Neural cell (in vitro differentiated cells): Measurements from ENCODE around the gene SETD6. TPM values are rescaled to one million over a fixed set of nuclear protein-coding genes. Genes with fewer than 3 reads are reported as not detected.

ENCODE experiments used
- H2AFZ ChIP-seq: fragments of 200-600, 300-800 bp; sonication (generic), shearing (Covaris generic); 2 replicates; pipeline ENCODE4 v1.6.0; 2014; ENCODE audit warnings: low read depth, mild to moderate bottlenecking, antibody characterized with exemption, low read length, moderate library complexity
- H3F3A ChIP-seq: fragments of 200-600 bp; shearing (Covaris generic); 2 replicates; pipeline ENCODE4 v1.6.1; 2016; ENCODE audit warnings: mild to moderate bottlenecking, moderate library complexity, mixed read lengths, antibody characterized with exemption, low read length; ENCODE audit not compliant: insufficient read depth, poor library complexity, severe bottlenecking
- H3K27ac ChIP-seq: fragments of 200-600, 300-800 bp; sonication (generic), shearing (Covaris generic); 2 replicates; pipeline ENCODE4 v1.5.1; 2014; ENCODE audit warnings: mild to moderate bottlenecking, low read length, moderate library complexity
- H3K27me3 ChIP-seq: fragments of 300-800, 200-600 bp; sonication (generic), shearing (Covaris generic); 2 replicates; pipeline ENCODE4 v1.6.0; 2014; ENCODE audit warnings: mild to moderate bottlenecking, low read depth, low read length, moderate library complexity; ENCODE audit not compliant: insufficient read depth
- H3K36me3 ChIP-seq: fragments of 300-800, 200-600 bp; sonication (generic), shearing (Covaris generic); 2 replicates; pipeline ENCODE4 v1.5.1; 2014; ENCODE audit warnings: mild to moderate bottlenecking, antibody characterized with exemption, low read length, moderate library complexity; ENCODE audit not compliant: insufficient read depth
- H3K4me2 ChIP-seq: fragments of 300-800, 200-600 bp; sonication (generic), shearing (Covaris generic); 2 replicates; pipeline ENCODE4 v1.6.0; 2014; ENCODE audit warnings: mild to moderate bottlenecking, low read length
- H3K4me3 ChIP-seq: fragments of 300-800, 200-600 bp; sonication (generic), shearing (Covaris generic); 2 replicates; pipeline ENCODE4 v1.5.1; 2014; ENCODE audit warnings: mild to moderate bottlenecking, low read length, moderate library complexity
- H3K79me2 ChIP-seq: fragments of 200-600 bp; shearing (Covaris generic); replicated peaks from 2 replicates; pipeline ENCODE4 v1.6.0; 2014; ENCODE audit warnings: mild to moderate bottlenecking, low read length, moderate library complexity; ENCODE audit not compliant: insufficient read depth
- H3K9ac ChIP-seq: fragments of 300-800, 200-600 bp; sonication (generic), shearing (Covaris generic); 2 replicates; pipeline ENCODE4 v1.6.1; 2016; ENCODE audit warnings: mild to moderate bottlenecking, low read length, mixed read lengths
- H3K9me2 ChIP-seq: fragments of 200-600 bp; shearing (Covaris generic); 2 replicates; pipeline ENCODE4 v1.6.1; 2016; ENCODE audit warnings: mild to moderate bottlenecking, low read length, mixed read lengths; ENCODE audit not compliant: insufficient read depth
- H3K9me3 ChIP-seq: fragments of 200-600, 300-800 bp; sonication (generic), shearing (Covaris generic); 2 replicates; pipeline ENCODE4 v1.6.1; 2016; ENCODE audit warnings: mild to moderate bottlenecking, mixed run types, low read length, moderate library complexity, mixed read lengths
- H4K20me1 ChIP-seq: fragments of 200-600 bp; shearing (Covaris generic); 2 replicates; pipeline ENCODE4 v1.6.1; 2016; ENCODE audit warnings: mild to moderate bottlenecking, mixed run types; ENCODE audit not compliant: insufficient read depth
- CTCF ChIP-seq: fragments of 450-650 bp; IDR thresholded peaks from 2 replicates; pipeline ENCODE4 v1.5.1; 2014; ENCODE audit warnings: antibody characterized with exemption, mild to moderate bottlenecking, moderate library complexity; ENCODE audit not compliant: poor library complexity, severe bottlenecking
- EP300 ChIP-seq: fragments of 450-650 bp; conservative IDR thresholded peaks from 2 replicates; pipeline ENCODE4 v1.6.1; 2014; ENCODE audit warnings: antibody characterized with exemption, mild to moderate bottlenecking, moderate library complexity; ENCODE audit not compliant: poor library complexity, severe bottlenecking
- MXI1 ChIP-seq: fragments of 450-650 bp; conservative IDR thresholded peaks from 2 replicates; pipeline ENCODE4 v1.6.1; 2014; ENCODE audit warnings: antibody characterized with exemption, mild to moderate bottlenecking; ENCODE audit not compliant: poor library complexity, severe bottlenecking
- POLR2AphosphoS5 ChIP-seq: IDR thresholded peaks from 2 replicates; pipeline ENCODE4 v1.6.1; 2012
- RAD21 ChIP-seq: fragments of 450-650 bp; conservative IDR thresholded peaks from 2 replicates; pipeline ENCODE4 v1.6.1; 2014; ENCODE audit warnings: antibody characterized with exemption, mild to moderate bottlenecking, moderate library complexity
- REST ChIP-seq: IDR thresholded peaks from 2 replicates; pipeline ENCODE4 v1.6.1; 2012; ENCODE audit warnings: borderline replicate concordance
- SMC3 ChIP-seq: fragments of 450-650 bp; conservative IDR thresholded peaks from 2 replicates; pipeline ENCODE4 v1.6.1; 2014; ENCODE audit warnings: antibody characterized with exemption, mild to moderate bottlenecking, moderate library complexity; ENCODE audit not compliant: poor library complexity
- TAF1 ChIP-seq: IDR thresholded peaks from 2 replicates; pipeline ENCODE4 v1.6.1; 2012; ENCODE audit warnings: low read depth
- polyA plus RNA-seq: library from polyadenylated mRNA; depleted of rRNA; stranded (reverse); fragments of >200 nt; gene quantifications from 2 replicates; pipeline ENCODE4 v1.2.3, GENCODE V29; 2014

Gene SETD6
- polyA plus RNA-seq, 1 donor from 2014 or later = 61.2 TPM

GRCh38 chr16:58509256-58510096 lies 5.8 kb upstream of the SETD6 start:
- Histone ChIP-seq H4K20me1 (no peaks in the 10 kb centered on the region), H3K9ac (no peak overlapping the region), H3K27ac (no peak overlapping the region), H3K9me3 (no peaks in the 10 kb centered on the region), H3K27me3 (no peaks in the 10 kb centered on the region), H3F3A (no peaks in the 10 kb centered on the region), H3K9me2 (no peaks in the 10 kb centered on the region), H3K79me2 (no peaks in the 10 kb centered on the region), H3K4me2 (no peak overlapping the region), H3K36me3 (no peaks in the 10 kb centered on the region), H2AFZ (no peak overlapping the region), H3K4me3 (no peak overlapping the region)
- TF ChIP-seq MXI1 = no peak

- Histone ChIP-seq H3K4me3 (no peak overlapping the region), H3K9me3 (no peaks in the 10 kb centered on the region), H2AFZ (no peak overlapping the region), H3K27ac (no peak overlapping the region), H4K20me1 (no peaks in the 10 kb centered on the region), H3K9me2 (no peaks in the 10 kb centered on the region), H3K27me3 (no peaks in the 10 kb centered on the region), H3K4me2 (no peak overlapping the region), H3K9ac (no peak overlapping the region), H3F3A (no peaks in the 10 kb centered on the region), H3K79me2 (no peaks in the 10 kb centered on the region), H3K36me3 (no peaks in the 10 kb centered on the region)
- TF ChIP-seq TAF1 (no peak), CTCF (no peak), REST (no peak), POLR2AphosphoS5 (no peak), EP300 (no peak), RAD21 (no peak), SMC3 (no peak), MXI1 (no peak)
Measured at GRCh38 chr16:58510097-58510775, 5.1 kb upstream of the SETD6 start.
